Measurements from ENCODE around the gene C19orf25.

GRCh38 chr19:1507763-1508506, 28.9 kb upstream of the C19orf25 start:
- no peak for TF ChIP-seq PPARA (CRISPR knock-in tag; IDR thresholded peaks at IDR 0.05; ENCODE audit: borderline replicate concordance)
- TF ChIP-seq ZFP30 (CRISPR knock-in tag; IDR thresholded peaks at IDR 0.05): no peak
- no peak for TF ChIP-seq ZFP3 (CRISPR knock-in tag; IDR thresholded peaks at IDR 0.05)
- TF ChIP-seq GLIS3 (CRISPR knock-in tag; IDR thresholded peaks at IDR 0.05): no peak
- TF ChIP-seq, protein P1, sequence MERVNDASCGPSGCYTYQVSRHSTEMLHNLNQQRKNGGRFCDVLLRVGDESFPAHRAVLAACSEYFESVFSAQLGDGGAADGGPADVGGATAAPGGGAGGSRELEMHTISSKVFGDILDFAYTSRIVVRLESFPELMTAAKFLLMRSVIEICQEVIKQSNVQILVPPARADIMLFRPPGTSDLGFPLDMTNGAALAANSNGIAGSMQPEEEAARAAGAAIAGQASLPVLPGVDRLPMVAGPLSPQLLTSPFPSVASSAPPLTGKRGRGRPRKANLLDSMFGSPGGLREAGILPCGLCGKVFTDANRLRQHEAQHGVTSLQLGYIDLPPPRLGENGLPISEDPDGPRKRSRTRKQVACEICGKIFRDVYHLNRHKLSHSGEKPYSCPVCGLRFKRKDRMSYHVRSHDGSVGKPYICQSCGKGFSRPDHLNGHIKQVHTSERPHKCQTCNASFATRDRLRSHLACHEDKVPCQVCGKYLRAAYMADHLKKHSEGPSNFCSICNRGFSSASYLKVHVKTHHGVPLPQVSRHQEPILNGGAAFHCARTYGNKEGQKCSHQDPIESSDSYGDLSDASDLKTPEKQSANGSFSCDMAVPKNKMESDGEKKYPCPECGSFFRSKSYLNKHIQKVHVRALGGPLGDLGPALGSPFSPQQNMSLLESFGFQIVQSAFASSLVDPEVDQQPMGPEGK (CRISPR knock-in tag; IDR thresholded peaks at IDR 0.05; ENCODE audit: borderline replicate concordance): no peak
- TF ChIP-seq ARNTL (CRISPR knock-in tag; IDR thresholded peaks at IDR 0.05; ENCODE audit: borderline replicate concordance, low read depth): no peak
- no peak for TF ChIP-seq ESRRG (CRISPR knock-in tag; IDR thresholded peaks at IDR 0.05)
- no peak for TF ChIP-seq CSDC2 (CRISPR knock-in tag; IDR thresholded peaks at IDR 0.05)
- TF ChIP-seq ISL1 (CRISPR knock-in tag; IDR thresholded peaks at IDR 0.05): no peak
- no peak for TF ChIP-seq ZNF70 (CRISPR knock-in tag; IDR thresholded peaks at IDR 0.05)
- TF ChIP-seq, protein P2, sequence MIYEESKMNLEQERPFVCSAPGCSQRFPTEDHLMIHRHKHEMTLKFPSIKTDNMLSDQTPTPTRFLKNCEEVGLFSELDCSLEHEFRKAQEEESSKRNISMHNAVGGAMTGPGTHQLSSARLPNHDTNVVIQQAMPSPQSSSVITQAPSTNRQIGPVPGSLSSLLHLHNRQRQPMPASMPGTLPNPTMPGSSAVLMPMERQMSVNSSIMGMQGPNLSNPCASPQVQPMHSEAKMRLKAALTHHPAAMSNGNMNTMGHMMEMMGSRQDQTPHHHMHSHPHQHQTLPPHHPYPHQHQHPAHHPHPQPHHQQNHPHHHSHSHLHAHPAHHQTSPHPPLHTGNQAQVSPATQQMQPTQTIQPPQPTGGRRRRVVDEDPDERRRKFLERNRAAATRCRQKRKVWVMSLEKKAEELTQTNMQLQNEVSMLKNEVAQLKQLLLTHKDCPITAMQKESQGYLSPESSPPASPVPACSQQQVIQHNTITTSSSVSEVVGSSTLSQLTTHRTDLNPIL (CRISPR knock-in tag; IDR thresholded peaks at IDR 0.05; ENCODE audit: low read depth): no peak
- no peak for TF ChIP-seq SNAI2 (CRISPR knock-in tag; IDR thresholded peaks at IDR 0.05)

All from SK-N-SH treated with all-trans-retinoic acid at 6 μM for 48 hours (cell line).